GM21737 (cell line): ENCODE results near the gene RAB5A.
A peak's percentile ranks its signal among the peaks of the same experiment; 100 is the strongest.
"Not testable (repeated sequence)": the region's sequence is repeated elsewhere in the genome, so short reads cannot be mapped to it uniquely, and the experiment has no call there.

Experiments used
- ATAC-seq: cut with Tn5 transposase; IDR thresholded peaks from one replicate; pipeline ENCODE4 v1.9.1; 2021; ENCODE audit warnings: mild to moderate bottlenecking, moderate library complexity; ENCODE audit not compliant: unreplicated experiment

Gene RAB5A, protein sequence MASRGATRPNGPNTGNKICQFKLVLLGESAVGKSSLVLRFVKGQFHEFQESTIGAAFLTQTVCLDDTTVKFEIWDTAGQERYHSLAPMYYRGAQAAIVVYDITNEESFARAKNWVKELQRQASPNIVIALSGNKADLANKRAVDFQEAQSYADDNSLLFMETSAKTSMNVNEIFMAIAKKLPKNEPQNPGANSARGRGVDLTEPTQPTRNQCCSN

DNA sequence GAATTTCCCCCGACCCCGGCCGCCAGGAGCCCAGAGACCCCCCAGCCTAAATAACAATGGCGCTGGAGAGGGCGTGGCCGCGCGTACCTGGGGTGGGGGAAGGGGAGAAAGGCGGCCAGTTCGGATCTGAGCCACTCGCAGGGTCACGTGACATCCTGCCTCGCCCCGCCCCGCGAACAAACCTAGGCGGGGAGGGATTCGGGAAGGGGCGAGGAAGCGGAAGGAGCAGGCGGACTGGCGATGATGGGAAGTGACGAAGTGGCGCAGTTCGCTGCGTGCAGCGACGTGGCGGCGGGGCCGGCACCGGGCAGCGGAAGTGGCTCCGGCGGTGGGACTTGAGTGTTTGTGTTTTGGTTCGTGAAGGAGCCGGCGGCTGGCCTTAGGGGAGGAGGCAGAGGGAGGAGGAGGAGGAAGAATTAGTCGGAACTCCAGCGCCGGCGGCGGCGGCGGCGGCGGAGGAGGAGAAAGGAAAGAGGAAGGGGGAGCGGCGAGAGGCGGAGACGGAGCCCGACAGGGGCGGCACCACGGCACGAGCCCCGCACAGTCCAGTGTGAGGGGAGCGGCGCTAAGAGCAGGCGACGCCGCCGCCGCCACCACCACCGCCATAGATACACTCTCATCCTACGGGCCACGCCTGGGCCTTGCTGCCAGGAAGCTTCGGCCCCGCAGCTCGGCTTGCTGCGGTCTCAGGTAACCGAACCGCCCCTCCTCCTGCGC lies at the start of gene RAB5A:
RAB5A (plus strand) TSS at position 266 of the 717 bp plus-strand sequence. CDS start 3,802 bp downstream, outside the sequence.
- ATAC-seq, result peak; percentile 97

DNA sequence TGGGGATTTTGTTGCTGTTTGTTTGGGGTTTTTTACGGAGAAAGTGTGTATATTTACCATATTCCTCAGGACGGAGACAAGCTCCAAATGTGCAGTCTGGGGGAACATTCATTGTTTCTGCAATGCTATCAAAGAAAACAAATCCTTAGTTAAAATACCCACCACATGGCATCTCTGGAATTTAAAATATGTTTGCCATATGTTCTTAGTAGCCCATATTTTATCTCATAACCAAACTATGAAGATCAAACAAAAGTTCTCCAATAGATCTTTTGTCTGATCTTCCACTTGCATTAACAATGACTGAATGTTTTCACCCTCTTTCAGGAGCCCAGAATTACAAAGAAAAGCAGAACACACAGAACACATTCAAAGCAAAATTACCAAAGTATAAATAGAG lies 48.2 kb upstream of the RAB5A start:
- ATAC-seq, result no peak

DNA sequence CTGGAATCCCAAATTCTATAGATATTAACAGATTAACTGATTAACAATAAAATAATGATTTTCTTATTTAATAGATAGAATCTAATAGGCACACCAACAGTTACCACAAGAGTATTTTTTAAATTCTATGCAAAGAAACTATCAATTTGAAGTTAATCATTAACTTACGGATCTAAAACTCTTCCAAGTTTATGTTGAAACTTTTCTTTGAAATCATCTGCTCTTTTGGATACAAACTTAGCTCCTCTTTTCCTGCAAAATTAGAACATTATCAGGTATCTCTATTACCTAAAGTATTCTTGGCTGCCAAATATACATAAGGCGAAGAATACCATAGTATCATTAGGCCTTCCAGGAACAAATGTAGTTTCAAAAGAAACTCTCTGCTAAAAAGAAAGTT lies 47.6 kb upstream of the RAB5A start:
- ATAC-seq, result no peak

DNA sequence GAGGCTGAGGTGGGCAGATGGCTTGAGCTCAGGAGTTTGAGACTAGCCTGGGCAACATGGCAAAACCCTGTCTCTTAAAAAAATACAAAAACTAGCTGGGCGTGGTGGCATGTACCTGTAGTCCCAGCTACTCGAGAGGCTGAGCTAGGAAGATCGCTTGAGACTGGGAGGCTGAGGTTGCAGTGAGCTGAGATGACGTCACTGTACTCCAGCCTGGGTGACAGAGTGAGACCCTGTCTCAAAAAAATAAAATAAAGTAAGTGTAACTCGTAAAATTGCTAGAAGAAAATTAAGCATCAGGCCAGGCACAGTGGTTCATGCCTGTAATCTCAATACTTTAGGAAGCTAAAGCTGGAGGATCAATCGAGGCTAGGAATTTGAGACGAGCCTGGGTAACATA lies 47.1 kb upstream of the RAB5A start:
- ATAC-seq, result not testable (repeated sequence)

DNA sequence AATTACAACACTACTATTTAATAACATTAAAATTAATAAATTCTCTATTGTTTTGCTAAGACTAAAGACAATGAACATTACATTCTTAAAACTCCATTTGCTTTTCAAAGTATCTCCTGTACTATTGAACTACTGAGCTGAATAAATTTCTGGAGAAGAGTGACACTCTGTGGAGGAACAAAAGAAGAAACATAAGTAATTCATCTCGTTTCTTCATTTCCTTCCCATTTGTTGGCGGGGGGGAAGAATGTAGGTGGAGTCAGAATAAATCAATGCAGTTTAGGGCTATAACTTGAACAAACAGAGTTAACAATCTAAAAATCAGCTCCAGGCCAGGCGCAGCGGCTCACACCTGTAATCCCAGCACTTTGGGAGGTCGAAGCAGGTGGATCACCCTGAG lies 45.6 kb upstream of the RAB5A start:
- ATAC-seq, result no peak

DNA sequence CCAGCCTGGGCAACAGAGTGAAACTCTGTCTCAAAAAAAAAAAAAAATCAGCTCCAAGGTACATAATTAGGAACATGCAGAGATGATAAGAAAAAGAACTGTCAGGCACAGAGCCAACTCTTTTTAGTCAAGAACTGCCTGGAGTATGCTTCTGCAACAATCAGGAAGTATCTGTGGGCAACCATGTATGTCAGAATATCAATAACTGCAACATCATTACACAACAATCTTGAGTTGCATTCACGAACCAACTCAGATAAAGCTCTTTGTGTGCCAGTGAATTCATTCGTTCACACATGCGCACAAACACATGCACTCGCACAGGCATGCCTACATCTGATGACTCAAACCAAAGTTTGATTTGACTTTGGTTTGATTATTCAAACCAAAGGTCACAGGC lies 45.0 kb upstream of the RAB5A start:
- ATAC-seq, result no peak

DNA sequence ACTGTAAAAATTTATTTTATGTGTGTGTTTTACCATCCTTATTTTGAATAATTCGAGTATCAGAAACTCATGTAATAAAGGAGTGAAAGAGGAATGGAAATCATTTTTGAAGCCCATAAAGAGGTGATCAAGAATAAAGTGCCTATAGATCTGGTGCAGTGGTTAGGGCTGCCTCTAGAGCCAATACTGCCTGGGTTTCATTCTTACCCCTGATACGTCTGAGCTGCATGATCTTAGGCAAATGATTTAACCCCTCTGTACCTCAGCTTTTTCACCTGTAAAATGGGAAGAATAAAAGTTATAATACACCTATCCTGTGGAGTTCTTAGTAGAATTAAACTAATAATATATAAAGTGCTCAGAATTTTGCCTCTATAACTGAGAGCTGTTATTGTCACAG lies 43.2 kb upstream of the RAB5A start:
- no peak for ATAC-seq

DNA sequence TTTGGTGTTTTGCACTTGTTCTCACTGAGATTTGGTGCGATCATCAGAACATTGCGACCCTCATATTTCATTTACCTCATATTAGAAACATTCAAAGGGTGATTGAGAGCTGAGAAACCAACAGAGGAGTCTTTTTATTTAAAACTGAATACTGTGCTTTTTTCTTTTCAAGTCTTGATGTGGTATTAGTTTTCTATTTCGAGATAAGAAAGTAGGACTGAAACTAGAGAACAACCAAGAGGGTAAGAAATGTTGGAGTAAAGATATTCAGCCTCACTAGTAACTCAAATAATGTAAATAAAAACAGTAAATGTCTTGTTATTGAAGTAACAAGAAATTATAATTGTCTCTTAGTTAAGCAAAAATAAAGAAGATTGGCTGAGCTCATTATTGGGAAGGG lies 39.4 kb upstream of the RAB5A start:
- ATAC-seq, result no peak

DNA sequence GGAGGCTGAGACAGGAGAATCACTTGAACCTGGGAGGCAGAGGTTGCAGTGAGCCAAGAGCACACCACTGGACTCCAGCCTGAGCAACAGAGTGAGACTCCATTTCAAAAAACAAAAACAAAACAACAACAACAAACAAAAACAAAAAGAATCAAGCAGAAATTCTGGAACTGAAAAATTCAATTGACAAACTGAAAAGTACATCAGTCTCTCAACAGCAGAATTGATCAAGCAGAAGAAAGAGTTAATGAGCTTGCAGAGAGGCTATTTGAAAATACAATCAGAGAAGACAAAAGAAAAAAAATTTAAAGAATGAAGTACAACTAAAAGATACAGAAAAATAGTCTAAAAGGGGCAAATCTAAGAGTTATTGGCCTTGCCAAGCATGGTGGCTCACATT lies 35.4 kb upstream of the RAB5A start:
- ATAC-seq, result no peak

DNA sequence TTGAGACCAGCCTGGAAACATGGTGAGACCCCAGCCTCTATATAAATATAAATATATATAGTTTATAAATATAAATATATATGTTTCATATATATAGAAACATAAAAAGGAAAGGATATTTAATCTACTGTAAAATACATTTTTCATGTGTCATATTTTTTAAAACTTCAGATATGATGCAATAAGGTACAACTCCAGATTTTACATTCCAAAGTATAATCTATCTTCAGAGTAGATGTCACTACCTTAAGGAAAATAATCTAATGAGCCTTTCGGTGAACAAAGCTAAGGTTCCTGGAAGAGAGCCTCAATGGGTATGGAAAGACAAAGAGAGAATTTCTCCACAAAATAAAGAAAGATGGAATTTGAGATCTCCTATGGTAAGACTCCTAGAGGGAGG lies 29.7 kb upstream of the RAB5A start:
- ATAC-seq, result no peak

DNA sequence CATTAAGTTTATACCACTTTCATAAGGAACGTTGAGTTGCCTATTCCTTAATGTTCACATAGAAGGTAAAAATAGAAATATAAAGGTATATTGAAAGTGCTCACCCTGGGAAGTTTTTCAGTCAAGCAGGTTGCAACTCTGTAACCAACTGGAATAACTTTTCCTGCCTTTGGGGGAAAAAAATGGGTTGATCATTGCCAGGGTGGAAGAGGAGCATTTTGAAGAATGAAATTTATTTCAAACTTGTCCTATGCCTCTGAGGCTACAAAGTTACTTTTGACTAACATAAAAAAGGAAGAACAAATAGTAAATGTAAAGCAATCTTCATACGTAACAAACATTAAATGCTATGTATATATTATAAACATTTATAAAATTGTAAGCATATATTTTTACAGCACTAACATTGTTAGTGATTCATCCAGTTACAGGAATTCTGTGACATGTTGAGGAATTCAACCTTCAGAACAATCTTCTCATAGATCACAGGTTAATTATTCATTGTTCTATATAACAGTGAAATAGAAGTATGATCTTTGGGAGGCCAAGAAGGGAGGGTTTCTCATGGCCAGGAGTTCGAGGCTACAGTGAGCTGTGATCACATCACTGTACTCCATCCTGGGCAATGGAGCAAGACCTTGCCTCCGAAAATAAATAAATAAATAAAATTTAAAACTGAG lies 26.4 kb upstream of the RAB5A start:
- ATAC-seq, result no peak

DNA sequence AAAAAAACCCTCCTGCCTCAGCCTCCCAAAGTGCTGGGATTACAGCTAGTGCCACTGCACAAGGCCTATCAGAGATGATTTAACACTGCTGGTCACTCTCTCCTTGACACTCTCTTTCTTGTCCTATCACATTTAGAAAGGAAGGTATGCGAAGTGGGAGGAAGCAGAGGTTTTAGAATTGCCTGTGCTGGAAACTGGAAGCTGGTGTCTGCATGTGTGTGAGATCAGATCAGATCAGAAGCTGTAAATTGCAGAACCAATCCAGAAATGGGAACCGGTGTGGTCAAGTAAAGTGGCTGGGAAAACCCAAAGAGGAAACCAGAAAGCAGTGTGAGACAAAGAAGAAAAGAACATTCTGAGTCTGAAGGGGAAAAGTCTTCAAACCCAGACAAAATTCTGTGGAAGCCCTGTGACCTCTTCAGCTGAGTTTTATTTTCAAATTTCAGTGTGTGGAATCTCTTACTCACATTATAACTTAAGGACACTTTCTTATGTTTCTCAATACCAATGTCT lies 15.7 kb upstream of the RAB5A start:
- peak; percentile 86 for ATAC-seq

DNA sequence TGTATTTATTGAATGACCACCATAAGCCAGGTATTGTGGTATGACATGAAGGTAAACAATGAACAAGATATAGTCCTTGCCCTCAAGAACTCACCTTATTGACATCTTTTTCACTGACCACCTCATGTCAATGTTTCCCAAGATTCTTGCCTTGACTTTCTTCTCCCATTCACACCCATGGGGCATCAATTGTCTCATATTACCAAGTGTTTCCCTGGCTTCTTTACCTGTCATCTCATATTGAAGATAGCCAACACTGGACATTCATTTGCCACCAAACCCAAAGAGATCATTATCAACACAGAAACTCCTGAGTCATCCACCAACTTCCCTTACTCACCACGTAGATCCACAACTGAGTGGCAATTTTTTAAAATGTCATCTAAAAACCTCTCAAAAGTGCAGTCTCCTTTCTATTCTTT lies 15.1 kb upstream of the RAB5A start:
- peak; percentile 33 for ATAC-seq

DNA sequence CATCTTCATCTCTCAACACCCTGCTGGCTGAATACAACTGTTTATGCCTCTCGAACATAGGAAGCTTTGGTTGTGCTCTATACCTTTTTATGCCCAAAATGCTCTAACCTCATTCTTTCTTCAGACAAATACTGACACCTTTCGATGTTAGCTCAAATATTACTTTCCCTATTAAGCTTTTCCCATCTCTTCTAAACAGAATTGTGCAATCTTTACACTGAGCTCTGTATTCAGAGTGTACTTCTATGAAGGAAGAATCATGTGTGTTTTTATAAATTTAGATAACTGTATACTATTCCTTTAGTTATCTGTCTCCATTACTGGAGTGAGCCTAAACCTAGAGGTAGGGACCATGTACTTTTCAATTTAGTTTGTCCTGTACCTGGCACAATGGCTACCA lies 14.5 kb upstream of the RAB5A start:
- no peak for ATAC-seq

DNA sequence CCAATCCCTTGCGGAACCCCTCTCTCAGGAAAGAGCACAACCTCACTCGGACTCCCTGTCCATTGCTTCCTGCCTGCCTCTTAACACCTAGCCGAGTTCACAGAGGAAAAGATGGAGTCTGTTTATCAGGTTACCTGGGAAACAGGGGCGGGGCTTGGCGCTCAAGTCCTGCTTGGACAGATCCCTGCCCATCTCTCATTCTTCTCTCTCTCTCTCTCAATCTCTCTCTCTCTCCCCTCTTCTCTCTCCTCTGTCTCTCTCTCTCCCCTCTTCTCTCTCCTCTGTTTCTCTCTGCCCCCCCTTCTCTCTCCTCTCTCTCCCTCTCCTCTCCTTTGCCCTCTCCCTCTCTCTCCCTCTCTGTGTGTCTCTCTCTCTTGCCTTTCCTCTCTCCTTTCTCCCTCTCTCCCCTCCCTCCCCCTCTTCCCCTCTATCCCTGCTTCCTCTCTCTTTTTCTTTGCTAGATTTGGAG lies 12.8 kb upstream of the RAB5A start, which contains the start of gene EFHB:
EFHB (minus strand) TSS at position 120 of the 469 bp plus-strand sequence. CDS start 199 bp downstream, outside the sequence.
- no peak for ATAC-seq

DNA sequence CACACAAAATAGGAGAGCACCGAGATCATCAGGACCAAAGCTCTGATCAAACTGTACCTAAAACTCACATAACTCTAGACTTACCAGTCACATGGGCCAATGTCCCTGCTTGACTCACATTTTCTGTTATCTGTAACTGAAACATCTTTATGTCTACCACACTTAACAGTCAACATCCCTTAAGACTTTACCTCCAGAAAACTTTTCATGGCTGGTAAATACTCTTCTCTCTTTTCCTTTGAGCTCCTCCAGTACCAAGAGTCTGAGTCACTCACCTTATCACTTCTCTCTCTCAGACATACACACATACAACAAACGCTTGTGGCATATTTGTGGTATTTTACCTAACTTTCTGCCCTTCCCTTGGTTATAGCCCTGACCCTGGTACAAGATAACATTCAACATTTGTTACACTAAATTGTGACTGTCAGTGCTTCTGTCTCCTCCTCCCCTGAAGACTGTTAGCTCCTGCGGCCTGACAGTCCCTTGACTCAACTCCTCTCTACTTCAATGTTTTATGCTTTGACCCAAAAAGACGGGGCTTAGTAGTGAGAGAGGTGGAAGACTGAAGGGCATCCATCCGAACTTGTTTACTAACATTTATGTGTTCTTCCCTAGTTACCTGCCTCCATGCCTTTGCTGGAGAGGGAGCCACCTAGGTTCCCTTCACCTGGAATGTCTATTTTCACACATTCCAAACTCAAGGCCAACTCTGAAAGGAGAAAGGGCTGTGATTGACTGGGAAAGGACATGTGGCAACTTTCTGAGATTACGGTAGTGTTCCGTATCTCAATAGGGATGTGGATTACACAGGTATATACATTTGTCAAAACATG lies 9.2 kb upstream of the RAB5A start:
- ATAC-seq, result no peak

DNA sequence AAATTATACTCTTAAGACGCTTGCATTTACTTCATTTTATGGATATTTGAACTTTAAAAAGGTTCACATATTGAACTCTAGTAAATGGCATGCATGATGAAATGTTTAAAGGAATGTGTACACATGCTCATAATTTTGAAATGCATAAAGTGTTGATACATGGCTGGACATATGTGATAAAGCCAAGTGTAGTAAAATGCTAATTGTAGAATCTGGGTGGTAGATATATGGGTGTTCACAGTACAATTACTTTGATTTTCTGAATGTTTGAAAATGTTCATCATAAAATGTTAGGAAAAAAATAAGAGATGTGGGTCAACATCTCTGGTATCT lies 8.6 kb upstream of the RAB5A start:
- ATAC-seq, result no peak

DNA sequence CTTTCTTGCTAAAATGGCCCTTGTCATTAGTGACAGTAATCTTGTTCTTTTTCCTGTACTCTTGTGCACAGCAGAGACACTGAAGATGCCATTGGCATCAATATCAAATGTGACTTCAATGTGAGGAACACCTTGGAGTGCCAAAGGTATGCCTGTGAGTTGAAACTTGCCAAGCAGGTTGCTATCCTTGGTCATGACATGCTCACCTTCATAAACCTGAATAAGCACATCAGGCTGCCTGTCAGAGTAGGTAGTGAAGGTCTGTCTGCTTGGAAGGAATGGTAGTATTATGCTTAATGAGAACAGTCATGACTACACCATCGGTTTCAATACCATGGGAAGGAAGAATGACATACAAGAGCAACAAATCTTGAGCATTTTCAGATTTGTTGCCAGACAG lies 6.3 kb upstream of the RAB5A start:
- ATAC-seq, result no peak

DNA sequence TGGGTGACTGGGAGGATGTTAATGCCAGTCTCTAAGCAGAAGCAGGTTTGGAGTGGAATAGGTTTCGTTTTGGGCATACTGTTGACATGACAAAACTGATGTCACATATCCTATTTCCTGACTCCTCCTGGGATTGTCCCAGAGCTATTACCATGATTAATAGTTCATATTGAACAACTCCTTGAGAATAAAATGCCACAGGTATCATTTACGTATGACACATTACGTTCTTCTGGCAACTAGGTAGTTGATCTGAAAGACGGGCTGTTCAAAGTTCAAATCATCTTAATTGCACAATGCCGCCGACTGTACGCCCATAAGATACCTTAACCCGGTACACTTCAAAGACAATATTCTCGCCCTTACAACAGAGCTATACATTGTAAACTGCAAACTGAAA lies 1.4 kb upstream of the RAB5A start:
- ATAC-seq, result no peak

DNA sequence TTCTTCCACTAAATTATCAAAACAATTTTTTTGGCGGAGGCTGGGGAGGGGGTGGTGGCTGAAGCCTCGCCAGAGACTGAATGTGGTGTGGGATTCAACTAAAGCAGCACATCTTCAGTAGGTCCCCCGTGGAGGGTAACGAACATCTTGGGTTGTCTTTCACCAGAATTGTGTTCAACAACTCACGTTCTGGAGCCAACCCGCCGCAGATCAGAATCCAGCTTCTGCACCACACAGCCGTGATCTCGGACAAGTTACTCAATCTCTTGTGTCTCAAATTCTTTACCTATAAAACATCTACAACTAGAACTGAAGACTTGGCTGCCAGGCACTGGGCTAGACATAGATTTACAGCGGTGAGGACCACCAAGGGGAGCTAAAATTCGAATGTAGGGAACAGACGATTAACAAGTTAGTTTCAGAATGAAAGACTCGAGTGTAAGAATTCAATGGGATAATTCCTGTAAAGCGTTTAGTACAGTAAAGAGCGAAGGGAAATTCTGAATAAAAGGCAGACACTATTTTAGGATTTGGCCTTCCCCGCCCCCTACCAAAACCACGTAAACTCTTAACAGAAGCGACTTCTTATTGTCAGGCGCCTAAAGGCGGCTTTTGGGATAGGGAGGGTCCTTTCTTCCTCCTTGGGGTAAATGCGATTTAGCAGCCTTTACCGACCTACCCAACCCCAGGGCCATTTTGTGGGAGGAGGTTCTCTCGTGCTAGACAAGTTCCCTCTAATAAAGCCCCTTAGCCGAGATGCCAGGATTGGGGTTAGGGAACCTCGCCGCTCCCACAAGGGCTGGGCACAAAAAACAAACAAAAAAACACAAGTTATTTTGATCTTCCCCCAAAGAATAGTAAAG lies 697 bp upstream of the RAB5A start:
- peak; percentile 1 for ATAC-seq
